Activated T-cell treated with anti-CD3 and anti-CD28 coated beads, Interleukin-2, amount 50 U/mL, for 4 hours (primary cell): Measurements from ENCODE around the gene MYD88. TPM values are rescaled to one million over a fixed set of nuclear protein-coding genes. Genes with fewer than 3 reads are reported as not detected.
"Not testable (repeated sequence)": the region's sequence is repeated elsewhere in the genome, so short reads cannot be mapped to it uniquely, and the experiment has no call there.

Experiments
- ATAC-seq, 2 donors: fragments of 200-7000 bp; cut with Tn5 transposase; one replicate each; pipeline ENCODE4 v1.10.0; 2021
- DNase-seq: peaks from one replicate; pipeline ENCODE4 v3.0.0-alpha.2; 2020
- H3K27me3 Mint-ChIP-seq: one replicate; pipeline ENCODE4 v1.8.0; 2021; ENCODE audit warnings: low read depth, mixed read lengths
- H3K36me3 Mint-ChIP-seq: one replicate; pipeline ENCODE4 v1.8.0; 2022; ENCODE audit warnings: mixed read lengths; ENCODE audit not compliant: insufficient read depth
- H3K4me1 Mint-ChIP-seq: one replicate; pipeline ENCODE4 v1.8.0; 2021; ENCODE audit warnings: low read depth, mixed read lengths
- H3K4me3 Mint-ChIP-seq: one replicate; pipeline ENCODE4 v1.8.0; 2021; ENCODE audit warnings: mild to moderate bottlenecking, moderate library complexity, mixed read lengths
- H3K9me3 Mint-ChIP-seq: one replicate; pipeline ENCODE4 v1.8.0; 2021; ENCODE audit warnings: mixed read lengths
- total RNA-seq, 3 donors: library from RNA; stranded (reverse); gene quantifications; one replicate each; pipeline ENCODE4 v1.2.1, GENCODE V29; 2021

MYD88 gene
- total RNA-seq, 3 donors from 2014 or later: 35.7 to 45.1 (median 37.7) TPM

DNA sequence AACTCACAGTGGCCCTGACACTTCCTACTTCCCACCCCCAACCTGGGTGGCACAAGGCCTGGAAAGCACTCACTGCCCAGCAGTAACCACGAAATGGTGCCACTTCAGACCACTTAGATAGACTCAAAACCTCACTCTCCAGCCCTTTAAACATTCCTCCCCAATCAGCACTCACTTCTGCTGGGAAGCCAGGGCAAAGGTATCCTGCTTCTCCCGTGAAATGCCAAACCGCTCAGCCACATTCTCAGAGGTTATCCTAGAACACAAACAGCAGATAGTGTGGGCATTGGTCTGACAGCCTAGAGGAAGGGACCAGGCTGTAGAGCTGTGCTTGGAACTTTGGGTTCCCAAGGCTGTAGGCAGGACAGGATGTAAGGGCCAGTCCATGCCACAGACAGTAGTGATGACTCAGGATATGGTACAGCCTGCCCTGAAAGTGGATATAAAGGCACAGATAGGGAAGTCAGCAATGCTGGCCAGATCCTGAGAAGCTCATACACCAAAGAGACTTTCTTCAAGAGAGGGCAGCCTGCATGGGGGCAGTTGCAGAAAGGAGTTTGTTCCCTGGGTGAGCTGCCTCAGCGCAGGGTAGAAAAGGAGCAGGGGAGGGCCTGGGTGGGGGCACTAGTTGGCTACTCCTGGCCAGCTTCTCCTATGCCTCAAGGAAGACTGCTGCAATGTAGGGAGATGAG is 10.7 kb upstream of the MYD88 start:
- no peaks in the 10 kb centered on the region for H3K9me3 Mint-ChIP-seq
- H3K4me1 Mint-ChIP-seq: peaks cover under 1% of the 10 kb centered on the region
- H3K36me3 Mint-ChIP-seq: peaks cover 32% of the 10 kb centered on the region

DNA sequence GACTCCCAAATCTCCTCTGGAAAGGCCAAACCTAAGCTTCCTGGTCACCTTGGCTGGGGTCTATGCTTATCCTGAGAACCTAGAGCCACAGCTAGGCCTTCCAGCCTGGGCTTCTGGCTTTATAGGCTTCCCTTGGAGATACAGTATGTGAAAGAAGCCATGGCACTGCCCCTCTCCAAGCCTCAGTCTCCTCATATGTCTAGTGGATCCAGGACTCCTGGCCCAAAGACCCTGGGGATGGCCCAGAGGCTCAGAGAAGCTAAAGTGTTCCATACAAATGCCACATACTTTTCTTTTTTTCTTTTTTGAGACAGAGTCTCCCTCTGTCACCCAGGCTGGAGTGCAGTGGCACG is 10.2 kb upstream of the MYD88 start:
- no peak overlapping the region for H3K4me3 Mint-ChIP-seq
- H3K27me3 Mint-ChIP-seq: no peaks in the 10 kb centered on the region
- ATAC-seq (no peak), DNase-seq (no peak)
- peaks cover 28% of the 10 kb centered on the region for H3K36me3 Mint-ChIP-seq
- peaks cover 3% of the 10 kb centered on the region for H3K4me1 Mint-ChIP-seq
- H3K9me3 Mint-ChIP-seq: no peaks in the 10 kb centered on the region

More for the DNA sequence above, 10.7 kb upstream of the MYD88 start:
- no peak overlapping the region for H3K4me3 Mint-ChIP-seq
- ATAC-seq (no peak), DNase-seq (no peak)
- H3K27me3 Mint-ChIP-seq: no peaks in the 10 kb centered on the region

DNA sequence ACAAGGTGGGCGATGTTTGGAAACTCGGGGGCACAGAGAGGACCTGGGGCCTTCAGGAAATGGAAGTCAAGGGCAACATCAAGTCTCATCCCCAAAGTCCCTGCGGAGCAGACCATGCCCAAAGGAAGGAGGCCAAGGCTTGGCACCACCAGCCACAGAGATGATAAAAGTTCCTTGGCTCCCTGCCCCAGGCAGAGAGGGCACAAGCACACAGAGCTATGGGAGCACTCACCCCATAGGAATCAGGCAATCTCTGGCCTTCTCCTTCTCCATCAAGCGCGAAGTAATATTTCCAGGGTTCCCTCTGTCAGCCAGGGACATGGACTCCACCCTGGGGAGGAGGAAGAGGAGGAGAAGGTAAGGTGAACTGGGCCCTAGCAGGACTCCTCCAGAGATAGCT is 9.4 kb upstream of the MYD88 start:
- Mint-ChIP-seq H3K4me3 (no peak overlapping the region), H3K36me3 (peaks cover 27% of the 10 kb centered on the region), H3K9me3 (no peaks in the 10 kb centered on the region), H3K4me1 (peaks cover 8% of the 10 kb centered on the region), H3K27me3 (no peaks in the 10 kb centered on the region)
- ATAC-seq (no peak), DNase-seq (no peak)

DNA sequence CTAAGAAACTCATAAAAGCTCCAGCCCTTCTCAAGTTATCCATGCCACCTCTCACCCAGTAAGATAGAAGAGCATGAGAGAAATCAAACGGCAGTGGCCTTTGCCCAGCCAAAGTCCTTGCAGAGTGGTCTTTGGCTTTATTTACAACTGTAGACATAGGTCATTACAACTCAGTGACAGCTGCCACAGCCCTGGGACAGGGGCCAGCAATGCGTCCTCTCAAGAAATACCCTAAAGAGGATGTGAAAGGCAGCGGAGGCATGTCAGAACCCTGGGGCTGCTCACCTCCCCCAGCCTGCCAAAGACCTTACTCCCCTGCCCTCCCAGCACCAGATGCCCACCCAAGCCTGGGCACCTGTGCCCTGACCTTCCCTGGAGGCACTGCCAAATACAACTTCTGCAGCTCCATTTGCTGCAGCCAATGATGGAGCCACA is 7.8 kb upstream of the MYD88 start:
- Mint-ChIP-seq H3K27me3 (no peaks in the 10 kb centered on the region), H3K9me3 (no peaks in the 10 kb centered on the region), H3K4me1 (peaks cover 21% of the 10 kb centered on the region), H3K4me3 (no peak overlapping the region), H3K36me3 (peaks cover 19% of the 10 kb centered on the region)
- ATAC-seq (no peak), DNase-seq (no peak)

DNA sequence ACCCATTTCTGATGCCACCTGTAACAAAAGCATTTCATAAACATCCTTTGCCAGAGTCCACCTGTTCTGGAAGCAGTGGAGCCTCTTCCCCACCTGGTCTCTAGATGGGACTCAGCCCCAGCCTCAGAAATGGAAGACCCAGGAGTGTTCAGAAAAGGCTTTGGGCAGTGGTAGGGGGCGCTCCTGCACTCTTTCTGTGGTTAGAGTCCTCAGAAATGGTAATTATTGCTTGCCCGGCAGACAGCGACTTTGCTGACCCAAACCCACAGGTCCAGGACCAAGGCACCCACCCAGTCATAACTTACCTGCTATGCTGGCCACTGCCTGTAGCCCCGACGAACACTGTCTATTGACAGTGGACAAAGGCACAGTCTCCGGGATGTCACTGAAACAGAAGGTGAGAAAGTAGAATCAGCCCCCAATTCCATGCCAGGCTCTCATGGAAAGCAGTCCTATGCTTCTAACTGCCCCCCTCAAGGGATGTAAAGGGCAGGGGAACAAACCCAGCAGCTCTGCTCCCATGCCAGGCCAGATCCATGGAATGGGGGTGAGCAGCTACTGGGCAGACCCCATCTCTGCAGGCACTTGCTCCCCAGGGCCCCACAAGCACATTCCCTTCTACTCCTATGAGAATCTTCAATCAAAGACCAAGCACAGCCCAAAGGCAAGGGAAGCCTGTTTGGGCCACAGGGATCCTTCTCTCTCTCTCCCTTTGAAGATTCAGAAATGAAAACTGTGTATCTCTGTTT is 6.7 kb upstream of the MYD88 start:
- H3K27me3 Mint-ChIP-seq: no peaks in the 10 kb centered on the region
- H3K36me3 Mint-ChIP-seq: peaks cover 18% of the 10 kb centered on the region
- peaks cover 28% of the 10 kb centered on the region for H3K4me1 Mint-ChIP-seq
- H3K9me3 Mint-ChIP-seq: no peaks in the 10 kb centered on the region
- no peak for ATAC-seq
- no peak overlapping the region for H3K4me3 Mint-ChIP-seq
- DNase-seq: no peak

DNA sequence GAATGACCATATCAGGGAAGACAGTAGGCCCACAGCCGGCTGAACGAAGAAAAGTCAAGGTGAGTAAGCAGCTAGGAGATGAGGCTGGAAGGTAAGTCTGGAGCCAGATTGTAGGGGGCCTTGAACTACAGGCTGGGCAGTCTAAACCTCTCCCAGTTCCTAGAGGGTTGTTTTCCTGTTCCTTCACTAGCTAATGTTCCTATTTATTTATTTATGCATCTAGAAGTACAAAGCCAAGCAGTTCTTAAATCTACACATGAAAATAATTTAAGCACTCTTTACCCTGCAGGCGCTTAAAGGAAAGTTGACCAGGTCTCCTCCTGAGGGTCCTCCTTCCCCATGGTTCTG is 5.3 kb upstream of the MYD88 start:
- Mint-ChIP-seq H3K4me1 (peaks cover 38% of the 10 kb centered on the region), H3K9me3 (no peaks in the 10 kb centered on the region), H3K36me3 (peaks cover 15% of the 10 kb centered on the region), H3K4me3 (no peak overlapping the region), H3K27me3 (no peaks in the 10 kb centered on the region)
- DNase-seq (no peak), ATAC-seq (no peak)

DNA sequence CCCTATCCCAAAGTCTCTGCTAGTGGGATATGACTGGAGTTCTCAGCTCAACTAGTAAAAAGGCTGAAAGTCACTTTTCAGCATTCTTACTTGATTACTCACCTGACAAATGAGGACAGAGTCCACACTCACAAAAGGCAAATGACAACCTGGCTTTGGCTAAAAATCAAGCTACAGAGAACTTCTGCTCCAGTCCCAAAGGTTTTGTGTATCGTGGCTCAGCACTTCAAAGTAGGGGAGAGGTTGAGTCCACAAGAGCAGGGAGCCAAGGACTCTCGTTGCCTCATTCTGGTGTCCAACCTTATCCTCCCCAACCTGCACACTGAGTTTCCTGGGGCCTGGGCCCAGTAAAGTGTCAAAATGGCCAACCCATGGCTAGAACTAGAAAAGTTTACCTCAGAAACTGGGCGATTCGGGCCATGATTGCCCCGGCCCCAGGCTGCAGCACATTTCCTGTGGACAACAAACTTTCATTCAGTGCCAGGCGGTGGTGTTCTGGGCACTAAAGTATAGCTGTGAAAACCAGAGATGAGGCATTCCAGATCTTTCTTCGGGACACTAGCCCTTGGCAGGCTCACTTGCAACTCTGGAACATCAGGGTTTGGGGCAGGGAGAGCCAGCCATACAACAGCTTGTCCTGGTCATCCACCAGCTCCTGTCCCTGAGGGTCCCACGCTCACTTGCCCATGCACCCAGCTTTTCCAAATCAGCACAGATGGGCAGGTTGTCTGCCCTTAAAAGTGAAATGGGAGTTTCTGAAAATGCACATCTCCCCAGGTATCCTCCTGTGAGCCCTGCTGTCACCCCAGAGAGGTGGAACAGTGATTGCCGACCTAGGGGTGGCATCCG is 4.7 kb upstream of the MYD88 start:
- ATAC-seq (no peak), DNase-seq (no peak)
- no peaks in the 10 kb centered on the region for H3K27me3 Mint-ChIP-seq
- H3K36me3 Mint-ChIP-seq: peaks cover 15% of the 10 kb centered on the region
- H3K4me3 Mint-ChIP-seq: no peak overlapping the region
- H3K4me1 Mint-ChIP-seq: peaks cover 41% of the 10 kb centered on the region
- H3K9me3 Mint-ChIP-seq: no peaks in the 10 kb centered on the region

DNA sequence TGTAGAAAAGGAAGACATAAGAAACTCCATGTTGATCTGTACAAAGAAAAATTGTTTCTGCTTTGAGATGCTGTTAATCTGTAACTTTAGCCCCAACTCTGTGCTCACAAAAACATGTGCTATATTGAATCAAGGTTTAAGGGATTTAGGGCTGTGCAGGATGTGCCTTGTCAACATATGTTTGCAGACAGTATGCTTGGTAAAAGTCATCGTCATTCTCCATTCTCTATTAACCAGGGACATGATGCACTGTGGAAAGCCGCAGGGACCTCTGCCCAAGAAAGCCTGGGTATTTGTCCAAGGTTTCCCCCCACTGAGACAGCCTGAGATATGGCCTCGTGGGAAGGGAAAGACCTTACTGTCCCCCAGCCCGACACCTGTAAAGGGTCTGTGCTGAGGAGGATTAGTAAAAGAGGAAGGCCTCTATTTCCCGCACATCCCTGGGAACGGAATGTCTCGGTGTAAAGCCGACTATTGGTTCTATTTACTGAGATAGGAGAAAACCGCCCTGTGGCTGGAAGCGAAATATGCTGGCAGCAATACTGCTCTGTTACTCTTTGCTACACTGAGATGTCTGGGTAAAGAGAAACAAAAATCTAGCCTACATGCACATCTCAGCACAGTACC is 3.8 kb upstream of the MYD88 start:
- Mint-ChIP-seq H3K4me1 (peaks cover 45% of the 10 kb centered on the region), H3K36me3 (peaks cover 11% of the 10 kb centered on the region), H3K4me3 (peak overlapping the region; percentile 86)
- ATAC-seq, H3K27me3 Mint-ChIP-seq, H3K9me3 Mint-ChIP-seq, DNase-seq: not testable (repeated sequence)

DNA sequence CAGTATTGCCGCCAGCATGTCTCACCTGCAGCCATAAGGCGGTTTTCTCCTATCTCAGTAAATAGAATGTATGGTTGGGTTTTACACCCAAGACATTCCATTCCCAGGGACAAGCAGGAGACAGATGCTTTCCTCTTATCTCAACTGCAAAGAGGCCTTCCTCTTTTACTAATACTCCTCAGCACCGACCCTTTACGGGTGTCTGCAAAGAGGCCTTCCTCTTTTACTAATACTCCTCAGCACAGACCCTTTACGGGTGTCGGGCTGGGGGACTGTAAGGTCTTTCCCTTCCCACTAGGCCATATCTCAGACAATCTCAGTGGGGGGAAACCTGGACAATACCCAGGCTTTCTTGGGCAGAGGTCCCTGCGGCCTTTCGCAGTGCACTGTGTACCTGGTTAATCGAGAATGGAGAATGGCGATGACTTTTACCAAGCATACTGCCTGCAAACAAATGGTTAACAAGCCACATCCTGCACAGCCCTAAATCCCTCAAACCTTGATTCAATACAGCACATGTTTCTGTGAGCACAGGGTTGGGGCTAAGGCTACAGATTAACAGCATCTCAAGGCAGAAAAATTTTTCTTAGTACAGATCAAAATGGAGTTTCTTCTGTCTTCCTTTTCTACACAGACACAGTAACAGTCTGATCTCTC is 2.7 kb upstream of the MYD88 start:
- not testable (repeated sequence) for H3K36me3 Mint-ChIP-seq, ATAC-seq, DNase-seq, H3K9me3 Mint-ChIP-seq, H3K27me3 Mint-ChIP-seq
- Mint-ChIP-seq H3K4me3 (peak overlapping the region; percentile 86), H3K4me1 (peaks cover 57% of the 10 kb centered on the region)

DNA sequence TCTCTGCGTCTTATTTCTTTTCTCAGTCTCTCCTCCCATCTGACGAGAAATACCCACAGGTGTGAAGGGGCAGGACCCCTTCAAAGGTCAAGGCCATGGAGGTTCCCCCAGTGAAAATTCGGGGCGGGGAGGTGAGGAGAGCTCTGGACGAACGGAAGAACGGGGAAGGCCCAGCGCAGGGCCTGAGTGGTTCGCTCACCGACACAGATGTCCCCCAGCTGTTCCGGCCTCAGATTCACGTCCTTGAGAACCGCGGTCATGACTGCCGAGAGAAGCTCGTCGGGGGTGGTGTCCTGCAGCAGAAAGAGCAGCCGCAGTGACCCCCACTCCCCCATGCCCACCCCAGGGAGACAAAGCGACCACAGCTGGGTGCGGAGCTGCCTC is 2.1 kb upstream of the MYD88 start:
- ATAC-seq (no peak), DNase-seq (no peak)
- no peaks in the 10 kb centered on the region for H3K27me3 Mint-ChIP-seq
- no peaks in the 10 kb centered on the region for H3K9me3 Mint-ChIP-seq
- H3K4me3 Mint-ChIP-seq: peak overlapping the region; percentile 86
- H3K36me3 Mint-ChIP-seq: peaks cover 11% of the 10 kb centered on the region
- peaks cover 62% of the 10 kb centered on the region for H3K4me1 Mint-ChIP-seq

DNA sequence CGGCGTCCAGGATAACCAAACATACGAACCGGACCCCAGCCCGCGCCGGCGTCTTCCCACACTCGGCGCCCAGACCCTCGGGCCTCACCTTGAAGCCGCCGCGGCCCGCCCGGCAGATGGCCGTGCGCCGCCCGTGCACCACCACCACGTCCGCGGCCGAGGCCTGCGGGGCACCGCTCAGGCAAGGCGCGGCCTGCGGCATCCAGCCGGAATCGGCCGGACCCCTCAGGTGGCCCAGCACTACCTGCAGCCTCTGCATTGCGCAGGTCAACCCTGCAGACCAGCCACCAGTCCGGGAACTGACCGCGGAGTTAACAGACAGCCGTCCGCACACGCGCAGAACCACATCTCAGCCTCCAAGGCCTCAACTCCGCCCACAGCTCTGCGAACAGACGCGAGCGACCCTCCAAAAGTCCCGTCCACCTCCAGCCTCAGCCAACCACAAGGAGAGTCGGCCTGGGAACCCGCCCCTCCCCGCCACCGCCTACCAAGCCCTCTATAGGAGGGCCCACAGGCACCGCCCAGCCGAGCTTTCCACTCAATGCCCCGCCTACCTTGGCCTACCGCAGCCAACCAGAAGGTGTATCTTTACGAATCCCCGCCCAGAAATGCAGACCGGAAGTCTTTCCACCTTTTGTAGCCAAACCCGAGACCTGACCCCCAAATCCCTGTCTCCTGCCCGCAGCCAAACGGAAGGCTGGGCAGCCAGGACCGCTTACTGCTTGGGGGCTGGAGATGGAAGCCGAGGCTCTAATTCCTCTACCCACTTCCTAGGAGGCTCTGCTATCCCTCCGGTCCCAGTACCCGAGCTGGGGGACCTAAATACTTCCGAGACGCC is 1.5 kb upstream of the MYD88 start, which contains the start of gene ACAA1:
ACAA1 (minus strand) TSS at position 351 of the 838 bp plus-strand sequence; CDS start at position 259, 92 bp downstream.
- H3K4me3 Mint-ChIP-seq: peak within 1 kb of the TSS; percentile 86
- H3K27me3 Mint-ChIP-seq: no peaks in the 10 kb centered on the region
- peaks cover 62% of the 10 kb centered on the region for H3K4me1 Mint-ChIP-seq
- ATAC-seq (peak; percentile 92 to 93), DNase-seq (peak; percentile 96)
- no peaks in the 10 kb centered on the region for H3K9me3 Mint-ChIP-seq
- H3K36me3 Mint-ChIP-seq: peaks cover 13% of the 10 kb centered on the region

DNA sequence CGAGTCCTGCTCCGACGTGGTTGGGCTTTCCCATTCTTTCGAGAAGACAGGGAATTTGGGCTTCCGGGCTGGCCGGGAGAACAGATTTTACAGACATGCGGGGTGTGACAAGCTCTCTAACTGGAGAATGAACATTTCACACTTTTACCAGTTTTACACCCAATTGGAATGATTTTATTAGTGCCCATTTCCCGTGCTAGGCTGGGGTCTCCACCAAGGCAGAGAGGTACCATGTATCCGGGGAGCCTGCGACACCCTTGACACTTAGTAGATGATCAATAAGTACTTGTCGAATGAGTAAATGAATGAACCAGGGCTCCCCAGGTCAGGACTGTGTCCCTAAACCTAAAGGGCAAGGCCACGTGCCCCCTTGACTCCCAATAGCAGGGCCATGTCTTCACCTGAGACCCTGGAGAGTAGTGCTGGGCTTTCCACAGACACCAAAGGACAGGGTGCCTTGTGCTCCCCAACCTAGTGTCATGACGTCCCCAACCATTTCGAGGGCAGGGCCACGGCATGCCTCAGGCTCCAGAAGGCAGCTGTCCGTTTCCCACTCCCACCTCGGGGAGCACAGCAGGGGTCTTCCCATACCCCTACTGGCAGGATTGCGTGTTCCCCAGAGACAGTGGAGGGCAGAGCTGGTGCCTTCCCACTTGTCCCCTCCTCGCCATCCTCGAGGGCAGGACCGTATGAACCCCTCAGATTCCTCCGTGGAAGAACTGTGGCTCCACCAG is 679 bp upstream of the MYD88 start:
- peak overlapping the region; percentile 86 for H3K4me3 Mint-ChIP-seq
- no peaks in the 10 kb centered on the region for H3K27me3 Mint-ChIP-seq
- DNase-seq: no peak
- peaks cover 62% of the 10 kb centered on the region for H3K4me1 Mint-ChIP-seq
- ATAC-seq: no peak
- no peaks in the 10 kb centered on the region for H3K9me3 Mint-ChIP-seq
- peaks cover 15% of the 10 kb centered on the region for H3K36me3 Mint-ChIP-seq
